Glutamatergic neuron (in vitro differentiated cells): Measurements from ENCODE around the gene SUOX. TPM values are rescaled to one million over a fixed set of nuclear protein-coding genes. Genes with fewer than 3 reads are reported as not detected.
"Not testable (repeated sequence)": the region's sequence is repeated elsewhere in the genome, so short reads cannot be mapped to it uniquely, and the experiment has no call there.

Source experiments
- DNase-seq: peaks from one replicate; pipeline ENCODE4 v3.0.0; 2022
- H3K27ac Mint-ChIP-seq: one replicate; pipeline ENCODE4 v1.8.0; 2020; ENCODE audit warnings: mild to moderate bottlenecking, mixed read lengths, inconsistent platforms; ENCODE audit not compliant: unreplicated experiment
- H3K27me3 Mint-ChIP-seq: one replicate; pipeline ENCODE4 v1.8.0; 2020; ENCODE audit warnings: mild to moderate bottlenecking, moderate library complexity, mixed read lengths, inconsistent platforms; ENCODE audit not compliant: unreplicated experiment
- H3K36me3 Mint-ChIP-seq: one replicate; pipeline ENCODE4 v1.8.0; 2020; ENCODE audit warnings: mild to moderate bottlenecking, mixed read lengths, inconsistent platforms; ENCODE audit not compliant: unreplicated experiment
- H3K4me1 Mint-ChIP-seq: one replicate; pipeline ENCODE4 v1.8.0; 2020; ENCODE audit warnings: mild to moderate bottlenecking, low read depth, mixed read lengths, inconsistent platforms; ENCODE audit not compliant: unreplicated experiment
- H3K4me3 Mint-ChIP-seq: one replicate; pipeline ENCODE4 v1.8.0; 2020; ENCODE audit warnings: mild to moderate bottlenecking, mixed read lengths, inconsistent platforms; ENCODE audit not compliant: unreplicated experiment
- H3K9me3 Mint-ChIP-seq: one replicate; pipeline ENCODE4 v1.8.0; 2020; ENCODE audit warnings: mild to moderate bottlenecking, moderate library complexity, mixed read lengths, inconsistent platforms; ENCODE audit not compliant: unreplicated experiment
- total RNA-seq: library from RNA; stranded (reverse); fragmentation: NEBNext Ultra II Directional; extraction: Animal tissue kit (Norgen Biotek cat#: 25700); gene quantifications from one replicate; pipeline ENCODE4 v1.2.1, GENCODE V29; 2021; ENCODE audit not compliant: unreplicated experiment
- TF ChIP-seq, protein P1 (sequence below): fragments of 200-600 bp; sonication (generic); IDR thresholded peaks from one replicate; pipeline ENCODE4 v1.5.0; 2021; ENCODE audit not compliant: partially characterized antibody, unreplicated experiment

SUOX gene
- total RNA-seq, 1 donor from 2014 or later = 23.9 TPM

DNA sequence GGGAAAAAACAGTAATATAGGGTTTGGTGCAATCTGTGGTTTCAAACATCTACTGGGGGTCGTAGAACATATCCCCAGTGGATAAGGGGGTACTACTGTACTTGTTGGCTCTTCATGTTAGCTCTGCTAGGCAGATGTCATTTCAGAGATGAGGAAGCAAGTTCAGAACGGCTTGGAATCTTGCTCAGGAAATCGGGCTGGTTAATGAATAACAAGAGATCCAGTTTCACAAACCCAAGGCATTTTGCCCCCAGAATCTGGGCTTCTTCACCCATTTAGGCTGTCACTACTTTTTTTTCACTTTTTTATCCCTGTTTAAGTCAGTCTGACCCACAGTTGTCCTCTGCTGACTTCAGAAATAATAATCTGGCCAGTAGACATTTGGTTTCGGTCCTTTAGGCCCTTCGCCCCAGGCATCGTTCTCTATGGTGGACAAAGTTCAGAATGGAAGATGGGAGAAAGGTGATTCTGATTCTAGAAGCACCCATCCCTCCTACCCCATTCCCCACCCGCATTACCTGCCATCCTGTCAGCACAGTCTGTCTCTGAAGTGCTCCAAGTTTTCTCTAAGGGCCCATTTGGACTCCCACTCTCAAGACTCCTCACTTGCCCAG, 4.5 kb downstream of the SUOX start:
- DNase-seq = no peak
- H3K4me1 Mint-ChIP-seq = no peaks in the 10 kb centered on the region
- no peak overlapping the region for H3K4me3 Mint-ChIP-seq
- TF ChIP-seq, protein P1, sequence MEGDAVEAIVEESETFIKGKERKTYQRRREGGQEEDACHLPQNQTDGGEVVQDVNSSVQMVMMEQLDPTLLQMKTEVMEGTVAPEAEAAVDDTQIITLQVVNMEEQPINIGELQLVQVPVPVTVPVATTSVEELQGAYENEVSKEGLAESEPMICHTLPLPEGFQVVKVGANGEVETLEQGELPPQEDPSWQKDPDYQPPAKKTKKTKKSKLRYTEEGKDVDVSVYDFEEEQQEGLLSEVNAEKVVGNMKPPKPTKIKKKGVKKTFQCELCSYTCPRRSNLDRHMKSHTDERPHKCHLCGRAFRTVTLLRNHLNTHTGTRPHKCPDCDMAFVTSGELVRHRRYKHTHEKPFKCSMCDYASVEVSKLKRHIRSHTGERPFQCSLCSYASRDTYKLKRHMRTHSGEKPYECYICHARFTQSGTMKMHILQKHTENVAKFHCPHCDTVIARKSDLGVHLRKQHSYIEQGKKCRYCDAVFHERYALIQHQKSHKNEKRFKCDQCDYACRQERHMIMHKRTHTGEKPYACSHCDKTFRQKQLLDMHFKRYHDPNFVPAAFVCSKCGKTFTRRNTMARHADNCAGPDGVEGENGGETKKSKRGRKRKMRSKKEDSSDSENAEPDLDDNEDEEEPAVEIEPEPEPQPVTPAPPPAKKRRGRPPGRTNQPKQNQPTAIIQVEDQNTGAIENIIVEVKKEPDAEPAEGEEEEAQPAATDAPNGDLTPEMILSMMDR = no peak
- peaks cover 6% of the 10 kb centered on the region for H3K9me3 Mint-ChIP-seq
- no peak overlapping the region for H3K27ac Mint-ChIP-seq
- H3K27me3 Mint-ChIP-seq = peaks cover 3% of the 10 kb centered on the region
- H3K36me3 Mint-ChIP-seq = no peaks in the 10 kb centered on the region

DNA sequence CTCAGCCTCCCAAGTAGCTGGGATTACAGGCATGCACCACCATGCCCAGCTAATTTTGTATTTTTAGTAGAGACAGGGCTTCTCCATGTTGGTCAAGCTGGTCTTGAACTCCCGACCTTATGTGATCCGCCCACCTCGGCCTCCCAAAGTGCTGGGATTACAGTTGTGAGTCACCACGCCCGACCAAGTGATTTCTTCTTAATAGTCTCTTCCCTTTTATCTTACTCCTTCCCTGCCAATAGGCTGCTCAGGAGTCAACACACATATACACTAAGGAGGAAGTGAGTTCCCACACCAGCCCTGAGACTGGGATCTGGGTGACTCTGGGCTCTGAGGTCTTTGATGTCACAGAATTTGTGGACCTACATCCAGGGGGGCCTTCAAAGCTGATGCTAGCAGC, 6.3 kb downstream of the SUOX start:
- H3K36me3 Mint-ChIP-seq, H3K4me3 Mint-ChIP-seq, H3K4me1 Mint-ChIP-seq, DNase-seq, H3K27ac Mint-ChIP-seq, H3K9me3 Mint-ChIP-seq, H3K27me3 Mint-ChIP-seq: not testable (repeated sequence)

DNA sequence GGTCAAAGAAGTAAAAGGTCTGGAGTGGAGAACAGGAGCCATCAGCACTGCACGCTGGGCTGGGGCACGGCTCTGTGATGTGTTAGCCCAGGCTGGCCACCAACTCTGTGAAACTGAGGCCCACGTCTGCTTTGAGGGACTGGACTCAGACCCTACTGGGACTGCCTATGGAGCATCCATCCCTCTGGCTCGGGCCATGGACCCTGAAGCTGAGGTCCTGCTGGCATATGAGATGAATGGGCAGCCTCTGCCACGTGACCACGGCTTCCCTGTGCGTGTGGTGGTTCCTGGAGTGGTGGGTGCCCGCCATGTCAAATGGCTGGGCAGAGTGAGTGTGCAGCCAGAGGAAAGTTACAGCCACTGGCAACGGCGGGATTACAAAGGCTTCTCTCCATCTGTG, 7.1 kb downstream of the SUOX start:
- Mint-ChIP-seq H3K36me3 (no peaks in the 10 kb centered on the region), H3K27ac (no peak overlapping the region), H3K4me1 (peaks cover 5% of the 10 kb centered on the region), H3K27me3 (peaks cover 5% of the 10 kb centered on the region), H3K9me3 (peaks cover 8% of the 10 kb centered on the region), H3K4me3 (no peak overlapping the region)
- no peak for DNase-seq
- TF ChIP-seq, protein P1 = no peak

DNA sequence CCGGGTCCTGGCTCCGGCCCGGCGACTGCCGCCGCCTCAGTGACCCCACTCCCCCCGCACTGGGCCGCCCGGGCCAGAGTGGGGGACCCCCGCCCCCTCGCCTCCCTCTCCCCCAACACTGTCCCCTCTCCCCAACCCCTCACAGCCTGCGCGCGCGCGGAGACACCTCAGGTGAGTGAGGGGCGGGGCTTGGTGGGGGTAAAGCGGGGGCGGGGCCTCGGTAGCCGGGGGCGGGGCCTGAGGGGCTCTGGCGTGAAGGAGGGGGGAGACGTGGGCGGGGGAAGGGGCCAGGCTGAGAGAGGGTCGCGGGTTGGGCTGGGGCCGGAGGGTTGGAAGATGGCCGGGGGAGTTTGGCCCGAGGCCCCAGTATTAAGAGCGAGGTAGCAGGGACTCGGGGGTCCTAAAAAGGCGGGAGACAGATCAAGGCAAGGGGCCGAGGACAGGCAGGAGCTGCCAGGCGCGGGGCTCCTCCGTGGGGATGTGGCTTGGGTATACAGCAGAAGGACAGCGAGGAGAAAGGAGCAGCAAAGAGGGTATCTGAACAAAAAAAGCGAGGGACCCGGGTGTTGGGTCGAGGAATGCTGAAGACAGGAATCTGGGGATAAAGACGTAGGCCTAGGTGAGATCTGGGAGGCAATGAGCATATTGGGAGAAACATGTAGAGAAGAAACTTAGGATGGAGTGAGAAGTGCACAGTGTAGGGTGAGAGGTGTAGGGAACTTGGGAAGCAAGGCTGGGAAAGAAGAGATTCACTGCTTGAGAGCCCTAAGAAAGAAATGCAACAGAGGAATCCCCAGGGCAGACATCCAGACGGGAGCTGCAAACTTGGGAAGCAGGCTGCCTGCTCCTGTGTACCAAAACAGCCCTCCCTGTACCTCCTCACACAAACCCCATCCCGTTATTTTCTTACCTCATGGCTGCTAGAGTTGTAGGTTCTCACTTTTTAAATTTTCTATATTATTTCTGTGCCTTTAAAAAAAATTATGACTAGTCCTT, 10.8 kb downstream of the SUOX start:
- H3K4me1 Mint-ChIP-seq = peaks cover 5% of the 10 kb centered on the region
- no peaks in the 10 kb centered on the region for H3K36me3 Mint-ChIP-seq
- peaks cover 2% of the 10 kb centered on the region for H3K9me3 Mint-ChIP-seq
- TF ChIP-seq, protein P1 = no peak
- H3K27me3 Mint-ChIP-seq = peaks cover 8% of the 10 kb centered on the region
- H3K4me3 Mint-ChIP-seq = peak overlapping the region; percentile 87
- peak overlapping the region; percentile 53 for H3K27ac Mint-ChIP-seq
- DNase-seq = peak; percentile 79

DNA sequence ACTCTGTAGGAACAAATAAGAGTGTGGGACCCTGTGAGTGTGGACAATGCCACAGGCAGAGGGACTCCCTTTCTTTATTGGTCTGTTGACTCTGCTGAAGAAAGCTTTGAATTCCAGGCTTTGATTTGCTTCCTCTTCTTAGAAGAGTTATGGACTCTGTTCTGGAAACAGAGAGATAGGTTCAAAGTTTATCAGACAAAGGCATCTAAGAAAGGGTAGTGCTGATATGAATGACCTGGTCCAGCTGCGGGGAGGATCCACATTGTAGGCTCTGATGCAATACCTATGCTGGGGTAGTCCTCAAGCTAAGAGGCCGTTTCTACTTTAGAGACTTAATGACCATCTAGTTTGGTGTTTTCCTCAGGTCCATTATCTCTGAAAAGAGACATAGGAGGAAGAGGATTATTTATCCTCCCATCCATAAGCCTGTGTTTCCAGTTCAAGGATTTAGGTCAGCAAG, 13.1 kb downstream of the SUOX start:
- peaks cover 5% of the 10 kb centered on the region for H3K4me1 Mint-ChIP-seq
- DNase-seq = no peak
- H3K9me3 Mint-ChIP-seq = peaks cover 2% of the 10 kb centered on the region
- H3K4me3 Mint-ChIP-seq = no peak overlapping the region
- no peak overlapping the region for H3K27ac Mint-ChIP-seq
- TF ChIP-seq, protein P1 = no peak
- peaks cover 7% of the 10 kb centered on the region for H3K27me3 Mint-ChIP-seq
- no peaks in the 10 kb centered on the region for H3K36me3 Mint-ChIP-seq
